Kidney (tissue), 14 donors: Measurements from ENCODE around the gene HOMER2. TPM values are rescaled to one million over a fixed set of nuclear protein-coding genes. Genes with fewer than 3 reads are reported as not detected.

Source experiments
- DNase-seq, 5 donors: peaks; one replicate each; pipeline ENCODE4 v3.0.0-alpha.2; 2013 to 2020
- FAIRE-seq: peaks from 2 replicates; lab custom pipeline; 2012; peaks lifted over from hg19 to GRCh38; lab: Jason Lieb, UNC
- H3K27ac ChIP-seq, 2 donors: one replicate each; pipeline ENCODE4 v1.7.0; 2013; ENCODE audit warnings: low read depth in 2 of 2, low read length in 2 of 2, inconsistent platforms in 1 of 2
- H3K27me3 ChIP-seq: one replicate; pipeline ENCODE4 v1.7.1; 2013; ENCODE audit warnings: low read length, inconsistent platforms; ENCODE audit not compliant: control insufficient read depth, insufficient read depth
- H3K36me3 ChIP-seq, 3 donors: one replicate each; pipeline versions ENCODE4 v1.7.0 to v1.7.1; 2013; ENCODE audit warnings: low read length in 3 of 3, control low read depth in 1 of 3, inconsistent platforms in 1 of 3; ENCODE audit not compliant: insufficient read depth in 3 of 3, control insufficient read depth in 2 of 3
- H3K4me1 ChIP-seq, 3 donors: one replicate each; pipeline versions ENCODE4 v1.7.0 to v1.7.1; 2013; ENCODE audit warnings: low read length in 3 of 3, inconsistent platforms in 1 of 3, low read depth in 1 of 3; ENCODE audit not compliant: control insufficient read depth in 2 of 3, insufficient read depth in 2 of 3
- H3K4me3 ChIP-seq, 3 donors: one replicate each; pipeline versions ENCODE4 v1.7.0 to v1.8.1; 2013; ENCODE audit warnings: low read length in 3 of 3, control low read depth in 1 of 3, inconsistent platforms in 1 of 3
- H3K9ac ChIP-seq, 3 donors: one replicate each; pipeline versions ENCODE4 v1.7.0 to v1.7.1; 2013; ENCODE audit warnings: low read length in 3 of 3, control low read depth in 1 of 3, inconsistent platforms in 1 of 3
- H3K9me3 ChIP-seq, 3 donors: one replicate each; pipeline versions ENCODE4 v1.7.0 to v1.7.1; 2013; ENCODE audit warnings: low read length in 3 of 3, control low read depth in 1 of 3, inconsistent platforms in 1 of 3; ENCODE audit not compliant: control insufficient read depth in 2 of 3, insufficient read depth in 1 of 3
- CTCF ChIP-seq: IDR thresholded peaks from 3 replicates; pipeline ENCODE4 v1.5.1; 2012; ENCODE audit warnings: mild to moderate bottlenecking, moderate library complexity, borderline replicate concordance; ENCODE audit not compliant: insufficient read depth; ENCODE audit errors: extremely low read depth
- intact Hi-C: fragments of 100-400 bp; cut with DNase I; formaldehyde crosslinking; loops from one replicate; pipeline ENCODE4 v1.11.1; 2022
- polyA plus RNA-seq: library from polyadenylated mRNA; stranded (reverse); fragments of 350-450 nt; fragmentation: Illumina TruSeq; extraction: RNeasy Lipid Tissue Mini Kit (QIAGEN cat#74804); gene quantifications from one replicate; pipeline ENCODE4 v1.2.3, GENCODE V29; 2014; ENCODE audit warnings: low read depth, low replicate concordance; ENCODE audit not compliant: insufficient read depth
- total RNA-seq: library from RNA; stranded (reverse); fragmentation: NEBNext Ultra II Directional; extraction: Animal tissue kit (Norgen Biotek cat#: 25700); gene quantifications from one replicate; pipeline ENCODE4 v1.2.1, GENCODE V29; 2021
- donor health status: control.
- donor health status: control.
- donor health status: control.
- donor health status: control.
- donor health status: control.
- donor health status: DM: yes; HTN: yes; CAD: no.
- donor health status: Normal renal cell carcinoma (clear cell type).

The HOMER2 gene
- total and polyA plus RNA-seq, 2 donors from 2014 or later, result 4.6 to 35.8 TPM

GRCh38 chr15:82840166-82840565 is 112.4 kb downstream of the HOMER2 start:
- no peak overlapping the region for H3K4me3 ChIP-seq
- no peak for TF ChIP-seq CTCF
- FAIRE-seq (no peak), DNase-seq (no peak)
- no peaks in the 10 kb centered on the region for H3K9me3 ChIP-seq
- H3K27me3 ChIP-seq, result no peaks in the 10 kb centered on the region
- no peak overlapping the region for H3K27ac ChIP-seq
- intact Hi-C loops, result no loop called here
- peaks cover 0 to 15% (median 15%) of the 10 kb centered on the region in 3 donors for H3K36me3 ChIP-seq
- no peaks in the 10 kb centered on the region for H3K4me1 ChIP-seq
- no peak overlapping the region for H3K9ac ChIP-seq

- DNase-seq (no peak), FAIRE-seq (no peak)
- no peaks in the 10 kb centered on the region for H3K9me3 ChIP-seq
- TF ChIP-seq CTCF, result no peak
- H3K4me3 ChIP-seq, result no peak overlapping the region
- intact Hi-C loops, result no loop called here
- H3K9ac ChIP-seq, result no peak overlapping the region
- no peaks in the 10 kb centered on the region for H3K27me3 ChIP-seq
- no peaks in the 10 kb centered on the region for H3K4me1 ChIP-seq
- no peak overlapping the region for H3K27ac ChIP-seq
- peaks cover 0 to 17% (median 15%) of the 10 kb centered on the region in 3 donors for H3K36me3 ChIP-seq
Observed at GRCh38 chr15:82839136-82839535, 113.4 kb downstream of the HOMER2 start.

GRCh38 chr15:82838096-82838735 is 114.3 kb downstream of the HOMER2 start:
- Histone ChIP-seq H3K4me1 (no peaks in the 10 kb centered on the region), H3K27me3 (no peaks in the 10 kb centered on the region), H3K27ac (no peak overlapping the region), H3K4me3 (no peak overlapping the region), H3K9ac (no peak overlapping the region), H3K36me3 (peaks cover 2 to 21% (median 19%) of the 10 kb centered on the region in 3 donors), H3K9me3 (no peaks in the 10 kb centered on the region)
- intact Hi-C loops, result no loop called here
- DNase-seq (no peak), FAIRE-seq (no peak)
- no peak for TF ChIP-seq CTCF
